RKO (cell line): Measurements from ENCODE around the gene PLA2G15.

ENCODE experiments used
- DNase-seq: peaks from one replicate; pipeline ENCODE4 v3.0.0-alpha.2; 2016; ENCODE audit warnings: low spot score

The PLA2G15 gene

DNA sequence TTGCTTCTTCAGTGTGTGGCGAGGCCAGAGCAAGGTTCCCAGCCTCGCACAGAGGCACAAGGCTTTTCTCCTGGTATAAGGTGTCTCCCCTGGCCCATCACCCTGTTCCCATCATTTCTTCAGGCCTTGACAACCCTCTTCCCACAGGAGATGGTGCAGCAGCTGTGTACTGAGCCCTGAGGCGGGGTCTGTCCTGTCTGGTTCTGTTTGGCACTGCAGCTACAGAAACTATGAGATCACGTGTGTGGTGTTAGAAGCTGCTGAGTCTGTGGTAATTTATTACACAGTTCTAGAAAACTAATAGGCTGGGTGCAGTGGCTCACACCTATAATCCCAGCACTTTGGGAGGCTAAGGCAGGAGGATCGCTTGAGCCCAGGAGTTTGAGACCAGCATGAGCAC lies 7.2 kb downstream of the PLA2G15 start:
- no peak for DNase-seq

DNA sequence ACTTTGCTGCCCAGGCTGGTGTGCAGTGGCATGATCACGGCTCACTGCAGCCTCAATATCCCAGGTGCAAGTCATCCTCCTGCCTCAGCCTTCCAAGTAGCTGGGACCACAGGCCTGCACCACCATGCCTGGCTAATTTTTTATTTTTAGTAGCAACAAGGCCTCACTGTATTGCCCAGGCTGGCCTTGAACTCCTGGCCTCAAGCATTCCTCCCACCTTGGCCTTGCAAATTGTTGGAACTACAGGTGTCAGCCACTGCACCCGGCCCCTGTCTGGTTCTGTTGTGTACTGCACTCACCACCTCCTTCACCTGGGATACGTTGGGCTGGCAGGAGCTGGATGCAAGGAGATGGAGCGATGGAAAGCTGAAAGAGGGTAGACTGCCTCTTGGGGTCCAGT lies 8.5 kb downstream of the PLA2G15 start:
- no peak for DNase-seq

DNA sequence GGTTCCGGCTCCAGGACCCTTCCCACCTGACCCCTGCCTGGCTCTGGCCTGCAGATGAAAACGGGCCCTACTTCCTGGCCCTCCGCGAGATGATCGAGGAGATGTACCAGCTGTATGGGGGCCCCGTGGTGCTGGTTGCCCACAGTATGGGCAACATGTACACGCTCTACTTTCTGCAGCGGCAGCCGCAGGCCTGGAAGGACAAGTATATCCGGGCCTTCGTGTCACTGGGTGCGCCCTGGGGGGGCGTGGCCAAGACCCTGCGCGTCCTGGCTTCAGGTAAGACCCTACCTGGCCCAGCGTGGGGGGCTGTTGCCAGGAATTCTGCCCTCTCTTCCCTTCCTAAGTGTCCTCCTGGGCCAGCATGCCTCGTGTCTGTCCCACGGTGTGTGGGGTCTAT lies 10.5 kb downstream of the PLA2G15 start:
- no peak for DNase-seq

- DNase-seq, result no peak
These were observed 12.2 kb downstream of the PLA2G15 start for GRCh38 chr16:68257251-68257905.

GRCh38 chr16:68257906-68258800 lies 13.0 kb downstream of the PLA2G15 start:
- no peak for DNase-seq

DNA sequence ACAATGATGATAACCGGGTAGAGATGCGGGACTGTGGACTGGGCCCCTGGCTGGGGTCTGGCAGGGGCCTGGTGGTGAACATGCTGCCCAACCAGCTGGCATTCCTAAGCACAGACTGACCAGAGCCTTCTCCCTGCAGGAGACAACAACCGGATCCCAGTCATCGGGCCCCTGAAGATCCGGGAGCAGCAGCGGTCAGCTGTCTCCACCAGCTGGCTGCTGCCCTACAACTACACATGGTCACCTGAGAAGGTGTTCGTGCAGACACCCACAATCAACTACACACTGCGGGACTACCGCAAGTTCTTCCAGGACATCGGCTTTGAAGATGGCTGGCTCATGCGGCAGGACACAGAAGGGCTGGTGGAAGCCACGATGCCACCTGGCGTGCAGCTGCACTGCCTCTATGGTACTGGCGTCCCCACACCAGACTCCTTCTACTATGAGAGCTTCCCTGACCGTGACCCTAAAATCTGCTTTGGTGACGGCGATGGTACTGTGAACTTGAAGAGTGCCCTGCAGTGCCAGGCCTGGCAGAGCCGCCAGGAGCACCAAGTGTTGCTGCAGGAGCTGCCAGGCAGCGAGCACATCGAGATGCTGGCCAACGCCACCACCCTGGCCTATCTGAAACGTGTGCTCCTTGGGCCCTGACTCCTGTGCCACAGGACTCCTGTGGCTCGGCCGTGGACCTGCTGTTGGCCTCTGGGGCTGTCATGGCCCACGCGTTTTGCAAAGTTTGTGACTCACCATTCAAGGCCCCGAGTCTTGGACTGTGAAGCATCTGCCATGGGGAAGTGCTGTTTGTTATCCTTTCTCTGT lies 14.0 kb downstream of the PLA2G15 start:
- DNase-seq, result no peak

DNA sequence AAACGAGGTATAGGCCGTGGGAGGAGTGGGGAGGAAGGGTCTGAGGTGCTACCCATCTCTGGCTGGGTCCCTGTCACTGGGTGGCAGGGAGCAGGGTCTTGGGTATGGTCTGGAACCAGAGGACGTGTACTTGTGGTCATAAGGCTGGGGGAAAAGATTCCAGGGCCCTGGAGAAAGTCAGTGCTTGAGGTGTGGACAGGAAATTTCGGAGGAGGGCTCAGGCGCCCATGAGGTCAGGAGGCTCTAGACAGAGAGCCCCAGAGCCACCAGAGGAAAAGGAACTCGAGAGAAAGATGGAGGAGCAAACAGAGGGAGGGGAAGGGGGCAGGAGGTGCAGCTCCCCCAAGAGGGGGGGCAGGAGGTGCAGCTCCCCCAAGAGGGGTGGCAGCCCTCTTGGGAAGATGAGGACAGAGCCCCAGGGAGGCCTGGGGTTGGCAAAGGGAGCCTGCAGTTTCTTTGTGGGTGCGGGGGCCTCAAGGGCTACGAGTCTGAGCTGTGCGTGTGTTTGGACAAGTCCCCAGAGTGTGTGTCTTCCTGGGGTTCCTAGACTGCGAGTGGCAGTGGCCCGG lies 18.5 kb downstream of the PLA2G15 start:
- DNase-seq, result no peak

DNA sequence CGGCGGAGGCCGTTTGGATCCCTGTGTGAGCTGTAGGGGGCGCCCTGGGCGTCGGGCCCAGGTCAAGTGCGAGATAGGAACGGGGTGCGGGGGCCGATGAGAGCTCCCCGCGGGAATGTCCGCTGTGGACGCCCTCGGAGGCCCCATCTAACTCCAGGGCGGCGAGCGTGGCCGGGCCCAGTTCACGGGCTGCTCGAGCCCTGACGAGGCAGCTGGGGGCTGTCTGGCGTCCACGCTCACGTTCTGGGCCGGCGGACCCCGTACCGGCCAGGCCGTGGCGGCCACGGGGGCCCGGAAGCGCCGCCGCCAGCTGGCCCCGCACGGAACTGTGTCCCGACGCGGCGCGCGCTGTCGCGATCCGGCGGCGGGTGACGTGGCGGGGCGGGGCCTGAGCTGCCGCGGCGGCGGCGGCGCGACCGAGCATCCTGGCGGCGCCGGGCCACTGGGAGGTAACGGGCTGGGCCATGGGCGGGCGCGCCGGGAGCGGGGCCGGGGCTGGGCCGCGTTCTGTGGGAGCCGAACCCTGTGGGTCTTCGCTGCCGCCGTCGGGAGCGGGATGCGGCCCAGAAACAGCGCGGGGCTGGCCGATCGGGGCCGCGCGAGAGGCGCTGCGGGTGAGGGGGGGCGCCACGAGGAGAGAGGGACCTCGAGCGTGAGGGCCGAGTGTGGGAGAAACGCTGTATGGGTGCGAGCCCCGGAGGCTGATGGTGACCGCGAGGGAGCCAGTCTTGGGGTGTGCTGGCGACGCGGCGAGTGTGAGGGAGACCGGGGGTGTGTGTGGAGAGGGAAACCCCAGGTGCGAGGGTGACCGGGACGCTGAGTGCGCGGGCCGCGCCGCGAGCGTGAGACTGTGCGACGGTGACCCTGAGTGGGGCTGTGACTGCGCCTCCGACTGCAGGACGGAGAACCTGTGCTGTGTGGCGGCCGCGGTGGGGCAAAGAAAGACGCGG lies 19.2 kb downstream of the PLA2G15 start, which contains the start of gene SLC7A6:
SLC7A6 (plus strand) TSS at position 399 of the 950 bp plus-strand sequence. CDS start 10,201 bp downstream, outside the sequence.
- DNase-seq, result peak; percentile 84

GRCh38 chr16:68265078-68265920 lies 20.1 kb downstream of the PLA2G15 start:
- peak; percentile 86 for DNase-seq

DNA sequence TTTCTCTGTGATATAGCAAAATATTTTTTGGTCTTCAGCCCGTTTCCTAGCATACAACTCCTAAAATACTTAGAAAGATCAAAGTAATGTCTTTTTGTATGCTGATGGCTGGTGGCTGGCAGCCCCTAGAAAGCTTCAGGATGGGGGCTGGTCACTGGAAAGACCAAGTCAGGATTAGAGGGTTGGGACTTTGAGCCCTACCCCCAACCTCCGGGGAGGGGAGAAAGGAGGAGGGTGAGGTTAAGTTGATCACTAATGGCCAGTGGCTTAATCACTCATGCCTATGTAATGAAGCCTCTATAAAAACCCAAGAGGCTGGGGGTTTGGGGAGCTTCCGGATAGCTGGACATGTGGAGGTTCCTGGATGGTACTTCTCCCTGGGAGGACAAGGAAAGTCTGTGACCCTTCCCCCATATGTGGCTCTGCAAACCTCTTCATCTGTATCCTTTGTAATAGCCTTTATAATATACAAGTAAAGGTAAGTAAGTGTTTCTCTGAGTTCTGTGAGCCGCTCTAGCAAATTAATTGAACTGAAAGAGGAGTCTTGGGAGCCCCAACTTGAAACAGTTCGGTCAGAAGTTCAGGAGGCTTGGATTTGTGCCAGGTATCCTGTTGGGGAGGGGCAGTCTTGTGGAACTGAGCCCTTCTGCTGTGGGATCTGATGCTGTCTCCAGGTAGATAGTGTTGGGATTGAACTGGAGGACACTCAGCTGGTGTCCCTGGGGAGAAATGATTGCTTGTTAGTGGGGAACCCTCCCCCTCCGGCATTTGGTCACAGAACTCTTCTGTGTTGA lies 22.6 kb downstream of the PLA2G15 start:
- no peak for DNase-seq

GRCh38 chr16:68269793-68270192 lies 24.6 kb downstream of the PLA2G15 start:
- DNase-seq, result no peak

GRCh38 chr16:68270353-68270752 lies 25.2 kb downstream of the PLA2G15 start:
- no peak for DNase-seq

GRCh38 chr16:68272507-68273209 lies 27.5 kb downstream of the PLA2G15 start:
- DNase-seq, result no peak

DNA sequence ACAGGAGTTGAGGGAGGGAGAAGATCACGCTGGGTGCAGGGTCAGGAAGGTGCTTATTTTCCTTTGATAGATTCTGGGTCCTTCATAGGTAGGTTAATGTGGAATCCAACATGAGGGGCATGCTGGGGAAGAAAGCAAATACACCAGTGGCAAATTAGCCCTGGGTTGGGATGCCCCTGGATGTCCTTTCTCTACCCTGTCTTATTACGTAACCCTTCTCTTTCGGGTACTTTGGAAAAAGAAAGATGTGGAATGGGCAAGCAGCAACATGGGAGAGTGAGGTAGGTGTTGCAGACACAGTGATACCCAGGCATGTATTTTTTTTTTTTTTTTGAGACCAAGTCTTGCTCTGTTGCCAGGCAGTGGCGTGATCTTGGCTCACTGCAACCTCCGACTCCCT lies 28.3 kb downstream of the PLA2G15 start:
- no peak for DNase-seq

DNA sequence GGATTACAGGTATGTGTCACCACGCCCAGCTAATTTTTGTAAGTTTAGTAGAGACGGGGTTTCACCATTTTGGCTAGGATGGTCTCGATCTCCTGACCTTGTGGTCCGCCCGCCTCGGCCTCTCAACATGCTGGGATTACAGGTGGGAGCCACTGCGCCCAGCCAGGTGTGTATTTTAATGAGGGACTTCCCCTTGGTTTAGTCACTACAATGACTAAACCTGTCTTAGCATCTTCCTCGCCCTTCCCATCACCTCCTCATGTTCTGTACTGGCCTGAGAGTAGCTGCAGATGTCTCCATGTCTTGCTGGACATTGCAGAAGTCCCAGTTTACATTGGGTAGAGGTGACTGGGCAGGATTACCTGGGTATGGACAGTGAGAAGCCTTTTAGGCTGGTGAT lies 28.7 kb downstream of the PLA2G15 start:
- DNase-seq, result no peak

- DNase-seq, result no peak
These were observed 29.3 kb downstream of the PLA2G15 start for GRCh38 chr16:68274441-68274840.

DNA sequence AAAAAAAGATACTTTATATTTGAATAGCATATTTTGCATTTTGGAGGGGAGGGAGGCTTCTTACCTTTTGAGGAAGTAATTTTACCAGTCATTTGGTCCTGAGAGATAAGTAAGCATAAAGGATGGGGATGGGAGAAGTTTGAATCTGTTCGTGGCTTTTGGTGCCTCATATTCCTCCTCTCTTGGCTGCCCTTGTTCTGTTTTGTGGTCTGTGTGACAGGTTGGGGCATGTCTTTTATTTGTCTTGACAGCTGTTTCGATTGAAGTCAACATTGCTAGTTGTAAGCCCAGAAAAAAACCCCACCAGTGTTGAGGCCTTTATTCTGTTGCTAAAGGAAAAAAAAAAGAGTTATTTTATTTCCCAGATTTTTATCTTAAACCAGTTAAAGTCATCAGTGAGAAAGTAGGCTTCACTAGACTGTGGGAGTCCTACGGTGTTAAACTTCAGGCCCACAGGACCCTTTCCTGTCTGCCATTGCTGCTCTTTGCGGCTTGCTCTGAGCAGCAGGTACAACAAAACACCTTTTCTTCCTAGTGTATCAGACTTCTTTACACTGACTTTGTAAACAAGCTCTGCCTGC lies 30.5 kb downstream of the PLA2G15 start:
- DNase-seq, result no peak

GRCh38 chr16:68276223-68276622 lies 31.1 kb downstream of the PLA2G15 start:
- DNase-seq, result no peak
